Islet precursor cell (in vitro differentiated cells): ENCODE measurements around the gene GYPA.
"Not testable (repeated sequence)": the region's sequence is repeated elsewhere in the genome, so short reads cannot be mapped to it uniquely, and the experiment has no call there.

ENCODE experiments used
- DNase-seq: peaks from one replicate; pipeline ENCODE4 v3.0.0-alpha.2; 2018

GYPA gene

GRCh38 chr4:144128709-144129320 is 11.7 kb downstream of the GYPA start:
- not testable (repeated sequence) for DNase-seq

- not testable (repeated sequence) for DNase-seq
Observed at GRCh38 chr4:144125109-144125508, 15.4 kb downstream of the GYPA start.

- DNase-seq = not testable (repeated sequence)
Observed at GRCh38 chr4:144123982-144124635, 16.4 kb downstream of the GYPA start.

DNA sequence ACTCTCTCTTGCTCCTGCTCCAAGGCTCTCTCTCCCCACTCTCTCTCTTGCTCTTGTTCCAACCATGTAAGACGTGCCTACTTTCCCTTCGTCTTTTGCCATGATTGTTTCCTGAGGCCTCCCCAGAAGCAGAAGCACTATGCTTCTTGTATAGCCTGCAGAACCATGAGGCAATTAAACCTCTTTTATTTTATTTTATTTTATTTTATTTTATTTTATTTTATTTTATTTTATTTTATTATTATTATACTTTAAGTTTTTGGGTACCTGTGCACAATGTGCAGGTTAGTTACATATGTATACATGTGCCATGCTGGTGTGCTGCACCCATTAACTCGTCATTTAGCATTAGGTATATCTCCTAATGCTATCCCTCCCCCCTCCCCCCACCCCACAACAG is 17.2 kb downstream of the GYPA start:
- DNase-seq = not testable (repeated sequence)

GRCh38 chr4:144119752-144120151 is 20.8 kb downstream of the GYPA start:
- not testable (repeated sequence) for DNase-seq

DNA sequence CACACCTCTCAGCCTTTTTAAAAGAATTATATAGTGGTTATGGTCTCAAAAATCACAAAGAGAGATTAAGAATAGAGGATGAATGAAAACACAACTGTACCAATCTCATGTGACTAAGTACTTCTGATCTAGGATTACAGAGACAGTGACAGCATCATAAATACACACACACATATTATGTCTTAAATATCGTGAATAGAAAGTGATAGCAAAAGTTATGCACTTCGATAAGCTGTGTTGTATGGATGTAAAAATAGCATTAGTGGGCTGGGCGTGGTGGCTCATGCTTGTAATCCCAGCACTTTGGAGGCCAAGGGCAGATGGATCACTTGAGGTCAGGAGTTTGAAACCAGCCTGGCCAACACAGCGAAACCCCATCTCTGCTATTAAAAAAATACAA is 25.0 kb downstream of the GYPA start:
- DNase-seq = no peak

DNA sequence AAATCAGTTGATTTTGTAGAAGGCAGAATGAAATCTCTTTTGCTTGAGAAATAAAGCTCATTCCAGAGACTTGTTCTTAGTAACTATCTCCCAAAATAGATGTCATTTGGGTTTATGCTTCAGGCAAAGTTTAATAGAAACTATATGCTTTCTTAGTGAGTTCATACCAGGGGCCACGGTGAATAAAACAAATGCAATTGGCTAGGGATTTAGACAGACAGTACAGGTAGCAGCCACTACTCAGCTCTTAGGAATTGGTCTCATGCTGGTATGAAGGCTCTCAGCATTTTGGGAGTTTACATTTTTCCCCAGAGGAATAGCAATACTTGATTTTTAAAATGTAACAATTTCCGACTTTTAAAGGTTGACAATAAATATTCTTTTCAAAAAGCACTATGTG is 27.0 kb downstream of the GYPA start:
- DNase-seq = no peak

DNA sequence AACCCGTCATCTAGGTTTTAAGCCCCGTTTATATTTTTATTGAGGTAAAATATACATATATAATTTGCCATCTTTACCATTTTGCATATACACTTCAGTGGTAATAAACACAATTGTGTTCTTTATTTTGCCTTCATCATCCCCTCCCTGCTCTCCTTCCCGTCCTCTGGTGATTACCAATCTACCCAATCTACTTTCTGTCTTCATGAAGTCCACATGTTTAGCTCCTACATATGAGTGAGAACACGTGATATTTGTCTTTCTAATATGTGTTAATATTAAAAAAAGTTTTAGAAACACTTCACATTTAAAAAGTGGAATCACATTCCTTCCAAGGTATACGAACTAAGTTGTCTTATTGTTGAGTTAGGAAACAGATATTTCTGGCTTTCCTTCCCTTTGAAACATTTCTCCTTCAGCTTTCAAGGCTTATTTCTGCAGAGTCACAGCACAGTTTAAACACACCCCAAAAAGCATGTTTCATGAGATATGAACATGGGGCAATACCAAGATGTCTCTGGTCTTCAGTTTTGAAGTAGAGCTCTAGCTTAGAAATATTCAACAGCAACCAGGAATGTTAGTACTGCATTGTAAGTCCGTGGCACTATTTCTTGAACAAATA is 35.9 kb downstream of the GYPA start:
- no peak for DNase-seq

DNA sequence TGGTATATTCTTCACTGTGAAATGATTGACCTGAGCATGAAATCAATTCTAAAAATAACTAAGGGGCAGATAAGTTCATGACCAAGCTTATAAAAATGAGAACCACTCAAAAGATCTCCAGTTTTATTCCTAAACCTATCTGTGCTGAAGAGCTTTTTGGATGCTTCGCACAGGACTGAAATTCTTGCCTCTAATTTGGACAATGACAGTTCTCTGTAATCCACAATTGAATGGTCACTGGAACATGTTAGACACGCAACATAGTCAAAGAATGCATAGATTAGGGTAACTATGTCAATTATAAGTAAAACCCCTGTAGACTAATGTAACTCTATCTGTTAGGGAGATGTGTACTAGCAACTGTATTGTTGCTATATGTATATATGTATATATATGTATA is 42.7 kb downstream of the GYPA start:
- DNase-seq = not testable (repeated sequence)

GRCh38 chr4:144093995-144094394 is 46.5 kb downstream of the GYPA start:
- not testable (repeated sequence) for DNase-seq

DNA sequence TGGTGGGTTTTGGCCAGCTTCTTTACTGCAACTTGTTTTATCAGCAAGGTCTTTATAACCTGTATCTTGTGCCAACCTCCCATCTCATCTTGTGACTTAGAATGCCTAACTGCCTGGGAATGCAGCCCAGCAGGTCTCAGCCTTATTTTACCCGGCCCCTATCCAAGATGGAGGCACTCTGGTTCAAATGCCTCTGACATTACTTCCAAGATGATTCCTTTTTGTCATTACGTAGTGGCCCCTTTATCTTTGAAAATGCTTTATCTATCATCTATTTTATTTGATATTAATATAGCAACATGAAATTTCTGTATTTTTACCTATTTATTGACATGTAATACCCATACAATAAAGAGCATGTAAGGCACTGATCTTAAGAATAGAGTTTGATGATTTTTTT is 49.3 kb downstream of the GYPA start:
- DNase-seq = not testable (repeated sequence)

DNA sequence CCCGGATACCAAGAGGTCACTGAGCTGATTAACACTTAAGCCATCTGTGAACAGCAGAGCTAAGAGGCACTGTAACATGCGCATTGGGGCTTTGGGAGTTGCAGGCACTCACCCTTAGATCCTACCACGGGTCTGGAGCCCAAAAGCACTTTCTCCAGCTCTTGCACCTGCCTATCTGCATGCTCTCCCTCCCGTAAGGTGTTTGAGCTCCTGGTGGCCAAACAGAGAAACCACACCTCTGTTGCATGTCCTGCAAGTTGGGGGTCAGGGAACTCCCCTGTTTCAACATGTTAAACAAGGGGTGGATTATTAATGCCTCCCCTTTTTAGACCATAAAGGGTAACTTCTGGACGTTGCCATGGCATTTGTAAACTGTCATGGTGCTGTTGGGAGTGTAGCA is 49.8 kb downstream of the GYPA start:
- DNase-seq = no peak

DNA sequence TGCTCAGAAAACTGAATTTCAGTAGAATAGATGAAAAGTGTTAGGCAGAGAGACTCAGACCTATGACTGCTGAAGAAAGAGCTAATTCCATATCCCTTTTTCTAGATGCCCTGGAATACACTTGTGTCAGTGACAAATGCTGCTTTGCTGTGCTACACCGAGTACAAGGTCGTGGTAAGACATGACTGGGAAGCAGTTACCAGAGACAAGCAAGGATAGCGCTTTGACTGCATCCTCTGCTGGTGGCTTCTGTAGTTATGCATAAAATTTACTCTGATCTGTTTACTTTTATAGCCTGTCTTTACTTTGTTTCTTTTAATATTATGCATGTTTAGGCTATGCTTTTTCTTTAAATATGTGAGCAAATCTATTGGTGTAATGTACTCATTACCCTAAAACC is 58.5 kb downstream of the GYPA start:
- not testable (repeated sequence) for DNase-seq

DNA sequence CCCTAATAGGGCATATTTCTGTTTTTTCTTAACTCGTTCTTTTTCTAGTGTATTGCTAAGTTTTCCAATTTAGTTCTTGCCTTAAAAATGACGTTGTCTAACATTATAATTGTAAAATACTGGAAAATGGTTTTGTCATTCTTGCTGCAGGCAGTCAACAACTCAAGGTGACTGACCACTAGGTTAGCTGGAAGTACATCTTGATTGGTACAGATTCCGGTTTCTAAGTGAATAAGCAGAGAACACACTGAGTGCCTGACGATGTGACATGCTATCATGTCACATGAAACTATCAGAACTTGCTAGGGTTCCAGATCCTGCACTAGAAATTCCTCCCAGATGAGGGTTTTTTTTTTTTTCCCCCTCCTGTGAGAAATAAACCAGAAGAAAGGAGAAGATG is 60.4 kb downstream of the GYPA start:
- DNase-seq = not testable (repeated sequence)

GRCh38 chr4:144078746-144079145 is 61.8 kb downstream of the GYPA start:
- not testable (repeated sequence) for DNase-seq

GRCh38 chr4:144061556-144061955 is 79.0 kb downstream of the GYPA start:
- DNase-seq = not testable (repeated sequence)

GRCh38 chr4:144060234-144060859 is 80.2 kb downstream of the GYPA start:
- not testable (repeated sequence) for DNase-seq
